ENCODE data around the gene CSTPP1.

GRCh38 chr11:47028195-47029093 lies 91.9 kb downstream of the CSTPP1 start:
- TF ChIP-seq CTCF (IDR thresholded peaks at IDR 0.05) (no peak), POLR2A (IDR thresholded peaks at IDR 0.05) (no peak)

All from lower leg skin (tissue), 3 donors.